H1 (cell line): ENCODE measurements around the gene SERPINA1. TPM values are rescaled to one million over a fixed set of nuclear protein-coding genes. Genes with fewer than 3 reads are reported as not detected.

Experiments used
- CTBP2 ChIP-seq: IDR thresholded peaks from 2 replicates; pipeline ENCODE4 v1.7.0; 2011; ENCODE audit warnings: borderline replicate concordance, mild to moderate bottlenecking, moderate library complexity, mixed read lengths, low read length; ENCODE audit not compliant: insufficient read depth, insufficient read length
- EGR1 ChIP-seq: IDR thresholded peaks from 2 replicates; pipeline ENCODE4 v1.6.1; 2011; ENCODE audit warnings: low read depth, low read length, borderline replicate concordance
- FOSL1 ChIP-seq: IDR thresholded peaks from 2 replicates; pipeline ENCODE4 v1.6.1; 2011; ENCODE audit warnings: mild to moderate bottlenecking, low read depth, low read length, moderate library complexity; ENCODE audit not compliant: insufficient read depth
- KDM4A ChIP-seq: IDR thresholded peaks from one replicate; pipeline ENCODE4 v1.7.1; 2012; ENCODE audit warnings: low read depth, mild to moderate bottlenecking, moderate library complexity, low read length, inconsistent platforms; ENCODE audit not compliant: severe bottlenecking
- PHF8 ChIP-seq: fragments of 200-600 bp; sonication (generic); conservative IDR thresholded peaks from 2 replicates; pipeline ENCODE4 v1.7.1; 2012; ENCODE audit warnings: low read depth, mild to moderate bottlenecking, inconsistent platforms, low read length, moderate library complexity
- POLR2AphosphoS5 ChIP-seq: IDR thresholded peaks from 2 replicates; pipeline ENCODE4 v1.6.1; 2011; ENCODE audit warnings: low read depth, low read length
- RBBP5 ChIP-seq: IDR thresholded peaks from 2 replicates; pipeline ENCODE4 v1.7.1; 2012; ENCODE audit warnings: low read depth, mild to moderate bottlenecking, inconsistent platforms, low read length, moderate library complexity, borderline replicate concordance
- RXRA ChIP-seq: IDR thresholded peaks from 2 replicates; pipeline ENCODE4 v1.6.1; 2011; ENCODE audit warnings: low read depth, mild to moderate bottlenecking, low read length, moderate library complexity; ENCODE audit not compliant: insufficient read depth
- SAP30 ChIP-seq: fragments of 300-600 bp; sonication (generic); IDR thresholded peaks from 2 replicates; pipeline ENCODE4 v1.7.1; 2012; ENCODE audit warnings: low read length, moderate library complexity, mild to moderate bottlenecking, inconsistent platforms; ENCODE audit not compliant: insufficient read depth, insufficient replicate concordance
- polyA plus RNA-seq, 7 experiments: library from polyadenylated mRNA; depleted of rRNA in 3 of 7; stranded (reverse) in 5 of 7; unstranded in 2 of 7; fragments of >200 nt in 5 of 7; fragments of 200-250 nt in 2 of 7; gene quantifications; 1 replicate in 5 of 7; 2 replicates in 1 of 7; 4 replicates in 1 of 7; pipeline versions ENCODE4 v1.2.1 to v1.2.3, GENCODE V29; 2011 to 2013; ENCODE audit warnings: missing spikeins in 2 of 7, mixed read lengths in 2 of 7
- total RNA-seq: library from RNA; stranded (reverse); fragmentation: NEBNext Ultra II Directional; extraction: Animal tissue kit (Norgen Biotek cat#: 25700); gene quantifications from 2 replicates; pipeline ENCODE4 v1.2.1, GENCODE V29; 2021
- TF ChIP-seq, protein P1 (sequence below): fragments of 300-600 bp; sonication (generic); IDR thresholded peaks from 2 replicates; pipeline ENCODE4 v1.7.1; 2012; ENCODE audit warnings: low read length, moderate library complexity, mild to moderate bottlenecking, inconsistent platforms; ENCODE audit not compliant: insufficient replicate concordance
- TF ChIP-seq, protein P2 (sequence below): IDR thresholded peaks from 2 replicates; pipeline ENCODE4 v1.6.1; 2012; ENCODE audit warnings: inconsistent platforms

Gene SERPINA1
- total and polyA plus RNA-seq, 2 of the 8 experiments (the other 6 are each of a cell fraction or from before 2014, with no cell fraction given), result 0.08 TPM; not detected in 1

DNA sequence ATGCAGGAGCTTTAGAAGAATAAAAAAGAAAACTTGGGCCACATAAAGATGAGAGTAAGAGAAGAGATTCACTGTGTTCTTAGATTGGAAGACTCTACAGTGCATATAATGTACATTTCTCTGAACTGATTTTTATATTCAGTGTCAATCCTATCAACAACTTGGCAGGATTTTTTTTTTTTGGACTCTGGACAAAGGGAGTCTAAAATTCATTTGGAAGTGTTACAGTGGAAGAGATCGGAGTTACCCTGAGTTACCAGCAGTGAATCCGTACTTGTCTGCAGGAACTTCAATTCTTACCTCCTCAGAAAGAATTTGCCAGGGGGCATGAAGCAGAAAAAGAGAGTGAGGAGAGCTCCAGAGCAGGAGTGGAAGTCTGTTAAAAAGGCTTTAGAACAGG is 40.2 kb upstream of the SERPINA1 start (continued):
- TF ChIP-seq, protein P1, sequence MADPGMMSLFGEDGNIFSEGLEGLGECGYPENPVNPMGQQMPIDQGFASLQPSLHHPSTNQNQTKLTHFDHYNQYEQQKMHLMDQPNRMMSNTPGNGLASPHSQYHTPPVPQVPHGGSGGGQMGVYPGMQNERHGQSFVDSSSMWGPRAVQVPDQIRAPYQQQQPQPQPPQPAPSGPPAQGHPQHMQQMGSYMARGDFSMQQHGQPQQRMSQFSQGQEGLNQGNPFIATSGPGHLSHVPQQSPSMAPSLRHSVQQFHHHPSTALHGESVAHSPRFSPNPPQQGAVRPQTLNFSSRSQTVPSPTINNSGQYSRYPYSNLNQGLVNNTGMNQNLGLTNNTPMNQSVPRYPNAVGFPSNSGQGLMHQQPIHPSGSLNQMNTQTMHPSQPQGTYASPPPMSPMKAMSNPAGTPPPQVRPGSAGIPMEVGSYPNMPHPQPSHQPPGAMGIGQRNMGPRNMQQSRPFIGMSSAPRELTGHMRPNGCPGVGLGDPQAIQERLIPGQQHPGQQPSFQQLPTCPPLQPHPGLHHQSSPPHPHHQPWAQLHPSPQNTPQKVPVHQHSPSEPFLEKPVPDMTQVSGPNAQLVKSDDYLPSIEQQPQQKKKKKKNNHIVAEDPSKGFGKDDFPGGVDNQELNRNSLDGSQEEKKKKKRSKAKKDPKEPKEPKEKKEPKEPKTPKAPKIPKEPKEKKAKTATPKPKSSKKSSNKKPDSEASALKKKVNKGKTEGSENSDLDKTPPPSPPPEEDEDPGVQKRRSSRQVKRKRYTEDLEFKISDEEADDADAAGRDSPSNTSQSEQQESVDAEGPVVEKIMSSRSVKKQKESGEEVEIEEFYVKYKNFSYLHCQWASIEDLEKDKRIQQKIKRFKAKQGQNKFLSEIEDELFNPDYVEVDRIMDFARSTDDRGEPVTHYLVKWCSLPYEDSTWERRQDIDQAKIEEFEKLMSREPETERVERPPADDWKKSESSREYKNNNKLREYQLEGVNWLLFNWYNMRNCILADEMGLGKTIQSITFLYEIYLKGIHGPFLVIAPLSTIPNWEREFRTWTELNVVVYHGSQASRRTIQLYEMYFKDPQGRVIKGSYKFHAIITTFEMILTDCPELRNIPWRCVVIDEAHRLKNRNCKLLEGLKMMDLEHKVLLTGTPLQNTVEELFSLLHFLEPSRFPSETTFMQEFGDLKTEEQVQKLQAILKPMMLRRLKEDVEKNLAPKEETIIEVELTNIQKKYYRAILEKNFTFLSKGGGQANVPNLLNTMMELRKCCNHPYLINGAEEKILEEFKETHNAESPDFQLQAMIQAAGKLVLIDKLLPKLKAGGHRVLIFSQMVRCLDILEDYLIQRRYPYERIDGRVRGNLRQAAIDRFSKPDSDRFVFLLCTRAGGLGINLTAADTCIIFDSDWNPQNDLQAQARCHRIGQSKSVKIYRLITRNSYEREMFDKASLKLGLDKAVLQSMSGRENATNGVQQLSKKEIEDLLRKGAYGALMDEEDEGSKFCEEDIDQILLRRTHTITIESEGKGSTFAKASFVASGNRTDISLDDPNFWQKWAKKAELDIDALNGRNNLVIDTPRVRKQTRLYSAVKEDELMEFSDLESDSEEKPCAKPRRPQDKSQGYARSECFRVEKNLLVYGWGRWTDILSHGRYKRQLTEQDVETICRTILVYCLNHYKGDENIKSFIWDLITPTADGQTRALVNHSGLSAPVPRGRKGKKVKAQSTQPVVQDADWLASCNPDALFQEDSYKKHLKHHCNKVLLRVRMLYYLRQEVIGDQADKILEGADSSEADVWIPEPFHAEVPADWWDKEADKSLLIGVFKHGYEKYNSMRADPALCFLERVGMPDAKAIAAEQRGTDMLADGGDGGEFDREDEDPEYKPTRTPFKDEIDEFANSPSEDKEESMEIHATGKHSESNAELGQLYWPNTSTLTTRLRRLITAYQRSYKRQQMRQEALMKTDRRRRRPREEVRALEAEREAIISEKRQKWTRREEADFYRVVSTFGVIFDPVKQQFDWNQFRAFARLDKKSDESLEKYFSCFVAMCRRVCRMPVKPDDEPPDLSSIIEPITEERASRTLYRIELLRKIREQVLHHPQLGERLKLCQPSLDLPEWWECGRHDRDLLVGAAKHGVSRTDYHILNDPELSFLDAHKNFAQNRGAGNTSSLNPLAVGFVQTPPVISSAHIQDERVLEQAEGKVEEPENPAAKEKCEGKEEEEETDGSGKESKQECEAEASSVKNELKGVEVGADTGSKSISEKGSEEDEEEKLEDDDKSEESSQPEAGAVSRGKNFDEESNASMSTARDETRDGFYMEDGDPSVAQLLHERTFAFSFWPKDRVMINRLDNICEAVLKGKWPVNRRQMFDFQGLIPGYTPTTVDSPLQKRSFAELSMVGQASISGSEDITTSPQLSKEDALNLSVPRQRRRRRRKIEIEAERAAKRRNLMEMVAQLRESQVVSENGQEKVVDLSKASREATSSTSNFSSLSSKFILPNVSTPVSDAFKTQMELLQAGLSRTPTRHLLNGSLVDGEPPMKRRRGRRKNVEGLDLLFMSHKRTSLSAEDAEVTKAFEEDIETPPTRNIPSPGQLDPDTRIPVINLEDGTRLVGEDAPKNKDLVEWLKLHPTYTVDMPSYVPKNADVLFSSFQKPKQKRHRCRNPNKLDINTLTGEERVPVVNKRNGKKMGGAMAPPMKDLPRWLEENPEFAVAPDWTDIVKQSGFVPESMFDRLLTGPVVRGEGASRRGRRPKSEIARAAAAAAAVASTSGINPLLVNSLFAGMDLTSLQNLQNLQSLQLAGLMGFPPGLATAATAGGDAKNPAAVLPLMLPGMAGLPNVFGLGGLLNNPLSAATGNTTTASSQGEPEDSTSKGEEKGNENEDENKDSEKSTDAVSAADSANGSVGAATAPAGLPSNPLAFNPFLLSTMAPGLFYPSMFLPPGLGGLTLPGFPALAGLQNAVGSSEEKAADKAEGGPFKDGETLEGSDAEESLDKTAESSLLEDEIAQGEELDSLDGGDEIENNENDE, result no peak
- TF ChIP-seq SAP30 (no peak), EGR1 (no peak), PHF8 (no peak), RXRA (no peak), RBBP5 (no peak), KDM4A (no peak), CTBP2 (no peak), FOSL1 (no peak), POLR2AphosphoS5 (no peak)
- TF ChIP-seq, protein P2, sequence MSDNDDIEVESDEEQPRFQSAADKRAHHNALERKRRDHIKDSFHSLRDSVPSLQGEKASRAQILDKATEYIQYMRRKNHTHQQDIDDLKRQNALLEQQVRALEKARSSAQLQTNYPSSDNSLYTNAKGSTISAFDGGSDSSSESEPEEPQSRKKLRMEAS, result no peak
